ENCODE data around the gene CPA2.
A peak's percentile ranks its signal among the peaks of the same experiment; 100 is the strongest.

CPA2 gene

GRCh38 chr7:130270947-130271800, 4.5 kb downstream of the CPA2 start:
- H3K9me3 Mint-ChIP-seq, result no peaks in the 10 kb centered on the region
- no peaks in the 10 kb centered on the region for H3K27me3 Mint-ChIP-seq (ENCODE audit: low read depth)
- no peaks in the 10 kb centered on the region for H3K36me3 Mint-ChIP-seq (ENCODE audit: low read depth)
- peaks cover 8% of the 10 kb centered on the region for H3K4me1 Mint-ChIP-seq (ENCODE audit: low read depth)
- no peak overlapping the region for H3K4me3 Mint-ChIP-seq
- H3K27ac Mint-ChIP-seq, result no peak overlapping the region

GRCh38 chr7:130272381-130273080, 5.9 kb downstream of the CPA2 start:
- H3K27ac Mint-ChIP-seq, result no peak overlapping the region
- H3K9me3 Mint-ChIP-seq, result no peaks in the 10 kb centered on the region
- peak overlapping the region; percentile 37 for H3K4me3 Mint-ChIP-seq
- H3K36me3 Mint-ChIP-seq (ENCODE audit: low read depth), result no peaks in the 10 kb centered on the region
- no peaks in the 10 kb centered on the region for H3K27me3 Mint-ChIP-seq (ENCODE audit: low read depth)
- peaks cover 12% of the 10 kb centered on the region for H3K4me1 Mint-ChIP-seq (ENCODE audit: low read depth)

GRCh38 chr7:130273081-130273932, 6.6 kb downstream of the CPA2 start:
- Mint-ChIP-seq H3K4me3 (peak overlapping the region; percentile 37), H3K27me3 (ENCODE audit: low read depth) (no peaks in the 10 kb centered on the region), H3K4me1 (ENCODE audit: low read depth) (peaks cover 13% of the 10 kb centered on the region), H3K9me3 (no peaks in the 10 kb centered on the region), H3K36me3 (ENCODE audit: low read depth) (no peaks in the 10 kb centered on the region), H3K27ac (no peak overlapping the region)

- Mint-ChIP-seq H3K4me1 (ENCODE audit: low read depth) (peaks cover 13% of the 10 kb centered on the region), H3K36me3 (ENCODE audit: low read depth) (no peaks in the 10 kb centered on the region), H3K27me3 (ENCODE audit: low read depth) (no peaks in the 10 kb centered on the region), H3K4me3 (no peak overlapping the region), H3K9me3 (no peaks in the 10 kb centered on the region), H3K27ac (no peak overlapping the region)
Measured at GRCh38 chr7:130273933-130274255, 7.2 kb downstream of the CPA2 start.

- Mint-ChIP-seq H3K27ac (no peak overlapping the region), H3K4me3 (no peak overlapping the region), H3K4me1 (ENCODE audit: low read depth) (peaks cover 13% of the 10 kb centered on the region)
Measured at GRCh38 chr7:130274296-130274695, 7.6 kb downstream of the CPA2 start.

GRCh38 chr7:130274983-130275591, 8.4 kb downstream of the CPA2 start:
- Mint-ChIP-seq H3K36me3 (ENCODE audit: low read depth) (no peaks in the 10 kb centered on the region), H3K27me3 (ENCODE audit: low read depth) (no peaks in the 10 kb centered on the region), H3K9me3 (no peaks in the 10 kb centered on the region), H3K27ac (no peak overlapping the region), H3K4me1 (ENCODE audit: low read depth) (peaks cover 13% of the 10 kb centered on the region), H3K4me3 (no peak overlapping the region)

More at GRCh38 chr7:130274296-130274695, 7.6 kb downstream of the CPA2 start:
- H3K36me3 Mint-ChIP-seq (ENCODE audit: low read depth), result no peaks in the 10 kb centered on the region
- no peaks in the 10 kb centered on the region for H3K27me3 Mint-ChIP-seq (ENCODE audit: low read depth)
- no peaks in the 10 kb centered on the region for H3K9me3 Mint-ChIP-seq

- Mint-ChIP-seq H3K4me3 (no peak overlapping the region), H3K36me3 (ENCODE audit: low read depth) (no peaks in the 10 kb centered on the region), H3K27ac (no peak overlapping the region), H3K4me1 (ENCODE audit: low read depth) (peaks cover 13% of the 10 kb centered on the region), H3K27me3 (ENCODE audit: low read depth) (no peaks in the 10 kb centered on the region), H3K9me3 (no peaks in the 10 kb centered on the region)
Measured at GRCh38 chr7:130275826-130276297, 9.2 kb downstream of the CPA2 start.

GRCh38 chr7:130276796-130277762, 10.4 kb downstream of the CPA2 start:
- Mint-ChIP-seq H3K27me3 (ENCODE audit: low read depth) (no peaks in the 10 kb centered on the region), H3K9me3 (no peaks in the 10 kb centered on the region), H3K4me1 (ENCODE audit: low read depth) (peaks cover 13% of the 10 kb centered on the region), H3K27ac (no peak overlapping the region), H3K4me3 (no peak overlapping the region), H3K36me3 (ENCODE audit: low read depth) (no peaks in the 10 kb centered on the region)

GRCh38 chr7:130277763-130278643, 11.3 kb downstream of the CPA2 start:
- H3K4me3 Mint-ChIP-seq, result no peak overlapping the region
- H3K36me3 Mint-ChIP-seq (ENCODE audit: low read depth), result no peaks in the 10 kb centered on the region
- no peaks in the 10 kb centered on the region for H3K27me3 Mint-ChIP-seq (ENCODE audit: low read depth)
- H3K27ac Mint-ChIP-seq, result no peak overlapping the region
- no peaks in the 10 kb centered on the region for H3K9me3 Mint-ChIP-seq
- H3K4me1 Mint-ChIP-seq (ENCODE audit: low read depth), result peaks cover 13% of the 10 kb centered on the region

- H3K27me3 Mint-ChIP-seq (ENCODE audit: low read depth), result no peaks in the 10 kb centered on the region
- H3K9me3 Mint-ChIP-seq, result peaks cover 4% of the 10 kb centered on the region
- H3K36me3 Mint-ChIP-seq (ENCODE audit: low read depth), result no peaks in the 10 kb centered on the region
- H3K4me1 Mint-ChIP-seq (ENCODE audit: low read depth), result peaks cover 8% of the 10 kb centered on the region
- H3K4me3 Mint-ChIP-seq, result no peak overlapping the region
- no peak overlapping the region for H3K27ac Mint-ChIP-seq
Measured at GRCh38 chr7:130278860-130279259, 12.2 kb downstream of the CPA2 start.

GRCh38 chr7:130279286-130279685, 12.6 kb downstream of the CPA2 start:
- Mint-ChIP-seq H3K36me3 (ENCODE audit: low read depth) (no peaks in the 10 kb centered on the region), H3K4me3 (no peak overlapping the region), H3K4me1 (ENCODE audit: low read depth) (peaks cover 8% of the 10 kb centered on the region), H3K9me3 (peaks cover 4% of the 10 kb centered on the region), H3K27ac (no peak overlapping the region), H3K27me3 (ENCODE audit: low read depth) (no peaks in the 10 kb centered on the region)

- Mint-ChIP-seq H3K27me3 (ENCODE audit: low read depth) (no peaks in the 10 kb centered on the region), H3K4me1 (ENCODE audit: low read depth) (peaks cover 8% of the 10 kb centered on the region), H3K27ac (no peak overlapping the region), H3K4me3 (no peak overlapping the region), H3K9me3 (peaks cover 4% of the 10 kb centered on the region), H3K36me3 (ENCODE audit: low read depth) (no peaks in the 10 kb centered on the region)
Measured at GRCh38 chr7:130279906-130280305, 13.2 kb downstream of the CPA2 start.
